Measurements from ENCODE around the gene MEIS1.

DNA sequence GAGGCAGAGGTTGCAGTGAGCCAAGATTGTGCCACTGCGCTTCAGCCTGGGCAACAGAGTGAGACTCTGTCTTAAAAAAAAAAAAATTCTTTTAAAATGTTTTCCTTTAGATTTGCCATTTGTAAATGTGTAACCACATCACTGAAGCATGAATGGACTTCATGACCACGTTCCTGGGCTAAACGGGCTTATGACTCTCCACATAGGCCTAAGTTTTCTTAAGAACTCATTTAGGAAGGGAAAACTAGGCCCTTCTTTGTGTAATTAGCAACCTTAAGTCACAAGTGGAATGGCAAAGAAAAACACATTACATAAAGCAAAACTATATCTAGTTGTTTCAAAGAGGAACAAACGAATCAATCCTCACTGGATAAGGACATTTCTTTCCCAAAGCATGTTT is 99.5 kb downstream of the MEIS1 start:
- TF ChIP-seq, protein P1, sequence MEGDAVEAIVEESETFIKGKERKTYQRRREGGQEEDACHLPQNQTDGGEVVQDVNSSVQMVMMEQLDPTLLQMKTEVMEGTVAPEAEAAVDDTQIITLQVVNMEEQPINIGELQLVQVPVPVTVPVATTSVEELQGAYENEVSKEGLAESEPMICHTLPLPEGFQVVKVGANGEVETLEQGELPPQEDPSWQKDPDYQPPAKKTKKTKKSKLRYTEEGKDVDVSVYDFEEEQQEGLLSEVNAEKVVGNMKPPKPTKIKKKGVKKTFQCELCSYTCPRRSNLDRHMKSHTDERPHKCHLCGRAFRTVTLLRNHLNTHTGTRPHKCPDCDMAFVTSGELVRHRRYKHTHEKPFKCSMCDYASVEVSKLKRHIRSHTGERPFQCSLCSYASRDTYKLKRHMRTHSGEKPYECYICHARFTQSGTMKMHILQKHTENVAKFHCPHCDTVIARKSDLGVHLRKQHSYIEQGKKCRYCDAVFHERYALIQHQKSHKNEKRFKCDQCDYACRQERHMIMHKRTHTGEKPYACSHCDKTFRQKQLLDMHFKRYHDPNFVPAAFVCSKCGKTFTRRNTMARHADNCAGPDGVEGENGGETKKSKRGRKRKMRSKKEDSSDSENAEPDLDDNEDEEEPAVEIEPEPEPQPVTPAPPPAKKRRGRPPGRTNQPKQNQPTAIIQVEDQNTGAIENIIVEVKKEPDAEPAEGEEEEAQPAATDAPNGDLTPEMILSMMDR (IDR thresholded peaks at IDR 0.05; ENCODE audit: low read depth, low read length), result no peak
- no peak for TF ChIP-seq EZH2phosphoT487 (IDR thresholded peaks at IDR 0.05; ENCODE audit: low read depth)

Data from OCI-LY3 (cell line).